ENCODE results near the gene ZNG1C.
"Not testable (repeated sequence)": the region's sequence is repeated elsewhere in the genome, so short reads cannot be mapped to it uniquely, and the experiment has no call there.

ZNG1C gene

DNA sequence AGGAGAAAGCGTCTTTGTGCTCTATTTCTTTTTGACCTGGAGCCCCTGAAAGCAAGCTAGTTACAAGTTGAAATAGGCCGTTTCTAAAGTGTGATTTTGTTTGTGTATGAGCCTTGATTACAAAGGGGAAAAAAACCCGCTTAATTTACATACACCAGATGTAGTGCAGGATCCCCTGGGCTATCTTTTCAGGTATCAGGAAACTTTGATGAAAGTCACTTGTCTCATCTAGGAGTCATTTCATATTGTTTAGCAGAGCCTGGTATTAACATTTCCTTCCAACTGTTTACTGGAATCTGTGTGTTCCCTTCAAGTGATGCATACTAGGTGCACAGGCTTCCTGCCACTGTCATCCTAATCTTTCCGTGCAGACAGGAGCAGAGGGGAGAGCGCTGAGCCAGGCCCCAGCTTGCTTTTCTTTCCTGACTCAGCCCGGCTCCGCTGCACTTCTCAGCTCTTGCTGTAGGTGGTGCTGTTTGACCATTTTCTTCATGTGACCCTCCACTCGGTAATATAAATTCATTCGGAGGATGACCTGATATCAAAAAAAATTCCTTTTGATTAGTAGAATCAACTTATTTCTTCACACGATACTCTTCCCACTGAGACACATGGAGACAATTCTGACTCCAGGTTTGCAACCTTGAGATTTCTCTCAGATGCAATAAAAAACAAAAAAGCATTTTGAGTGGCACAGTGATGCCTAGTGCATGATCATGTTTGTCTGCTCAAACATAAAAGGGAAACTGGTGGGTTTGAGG lies 100.7 kb downstream of the ZNG1C start:
- not testable (repeated sequence) for DNase-seq (ENCODE audit: low read depth)

GRCh38 chr9:68343242-68343641 lies 101.5 kb downstream of the ZNG1C start:
- DNase-seq (ENCODE audit: low read depth): not testable (repeated sequence)

- not testable (repeated sequence) for DNase-seq (ENCODE audit: low read depth)
Observed at GRCh38 chr9:68343992-68344391, 102.2 kb downstream of the ZNG1C start.
